ENCODE results near the gene CLIP2.

GRCh38 chr7:74290981-74291441, 1.8 kb downstream of the CLIP2 start:
- TF ChIP-seq POLR2AphosphoS5 (IDR thresholded peaks at IDR 0.05) = peak in 2 of 3 donors; percentile 41 to 63
- TF ChIP-seq CTCF (IDR thresholded peaks at IDR 0.05) = no peak
- TF ChIP-seq EP300 (IDR thresholded peaks at IDR 0.05; ENCODE audit: low read depth) = no peak
- TF ChIP-seq POLR2A (IDR thresholded peaks at IDR 0.05) = peak; percentile 36

All from transverse colon (tissue), 4 donors.